ENCODE measurements around the gene URB2.
"Not testable (repeated sequence)": the region's sequence is repeated elsewhere in the genome, so short reads cannot be mapped to it uniquely, and the experiment has no call there.

DNA sequence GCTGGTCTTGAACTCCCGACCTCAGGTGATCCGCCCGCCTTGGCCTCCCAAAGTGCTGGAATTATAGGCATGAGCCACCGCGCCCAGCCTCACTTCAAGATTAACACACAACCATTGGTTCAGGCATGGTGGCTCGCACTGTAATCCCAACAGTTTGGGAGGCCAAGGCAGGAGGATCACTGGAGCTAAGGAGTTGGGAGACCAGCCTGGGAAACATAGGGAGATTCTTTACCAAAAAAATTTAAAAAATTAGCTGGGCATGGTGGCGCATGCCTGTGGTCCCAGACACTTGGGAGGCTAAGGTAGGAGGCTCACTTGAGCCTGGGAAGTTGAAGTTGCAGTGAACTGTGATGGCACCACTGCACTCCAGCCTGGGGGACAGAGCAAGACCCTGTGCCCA is 30.2 kb upstream of the URB2 start:
- TF ChIP-seq, protein P1, sequence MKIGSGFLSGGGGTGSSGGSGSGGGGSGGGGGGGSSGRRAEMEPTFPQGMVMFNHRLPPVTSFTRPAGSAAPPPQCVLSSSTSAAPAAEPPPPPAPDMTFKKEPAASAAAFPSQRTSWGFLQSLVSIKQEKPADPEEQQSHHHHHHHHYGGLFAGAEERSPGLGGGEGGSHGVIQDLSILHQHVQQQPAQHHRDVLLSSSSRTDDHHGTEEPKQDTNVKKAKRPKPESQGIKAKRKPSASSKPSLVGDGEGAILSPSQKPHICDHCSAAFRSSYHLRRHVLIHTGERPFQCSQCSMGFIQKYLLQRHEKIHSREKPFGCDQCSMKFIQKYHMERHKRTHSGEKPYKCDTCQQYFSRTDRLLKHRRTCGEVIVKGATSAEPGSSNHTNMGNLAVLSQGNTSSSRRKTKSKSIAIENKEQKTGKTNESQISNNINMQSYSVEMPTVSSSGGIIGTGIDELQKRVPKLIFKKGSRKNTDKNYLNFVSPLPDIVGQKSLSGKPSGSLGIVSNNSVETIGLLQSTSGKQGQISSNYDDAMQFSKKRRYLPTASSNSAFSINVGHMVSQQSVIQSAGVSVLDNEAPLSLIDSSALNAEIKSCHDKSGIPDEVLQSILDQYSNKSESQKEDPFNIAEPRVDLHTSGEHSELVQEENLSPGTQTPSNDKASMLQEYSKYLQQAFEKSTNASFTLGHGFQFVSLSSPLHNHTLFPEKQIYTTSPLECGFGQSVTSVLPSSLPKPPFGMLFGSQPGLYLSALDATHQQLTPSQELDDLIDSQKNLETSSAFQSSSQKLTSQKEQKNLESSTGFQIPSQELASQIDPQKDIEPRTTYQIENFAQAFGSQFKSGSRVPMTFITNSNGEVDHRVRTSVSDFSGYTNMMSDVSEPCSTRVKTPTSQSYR (CRISPR knock-in tag; IDR thresholded peaks at IDR 0.05), result not testable (repeated sequence)
- TF ChIP-seq CREB1 (CRISPR knock-in tag; IDR thresholded peaks at IDR 0.05); SP1 (CRISPR knock-in tag; conservative IDR thresholded peaks at IDR 0.05); ESRRA (CRISPR knock-in tag; IDR thresholded peaks at IDR 0.05; ENCODE audit: borderline replicate concordance); ETV6 (CRISPR knock-in tag; IDR thresholded peaks at IDR 0.05): not testable (repeated sequence)
- TF ChIP-seq, protein P2, sequence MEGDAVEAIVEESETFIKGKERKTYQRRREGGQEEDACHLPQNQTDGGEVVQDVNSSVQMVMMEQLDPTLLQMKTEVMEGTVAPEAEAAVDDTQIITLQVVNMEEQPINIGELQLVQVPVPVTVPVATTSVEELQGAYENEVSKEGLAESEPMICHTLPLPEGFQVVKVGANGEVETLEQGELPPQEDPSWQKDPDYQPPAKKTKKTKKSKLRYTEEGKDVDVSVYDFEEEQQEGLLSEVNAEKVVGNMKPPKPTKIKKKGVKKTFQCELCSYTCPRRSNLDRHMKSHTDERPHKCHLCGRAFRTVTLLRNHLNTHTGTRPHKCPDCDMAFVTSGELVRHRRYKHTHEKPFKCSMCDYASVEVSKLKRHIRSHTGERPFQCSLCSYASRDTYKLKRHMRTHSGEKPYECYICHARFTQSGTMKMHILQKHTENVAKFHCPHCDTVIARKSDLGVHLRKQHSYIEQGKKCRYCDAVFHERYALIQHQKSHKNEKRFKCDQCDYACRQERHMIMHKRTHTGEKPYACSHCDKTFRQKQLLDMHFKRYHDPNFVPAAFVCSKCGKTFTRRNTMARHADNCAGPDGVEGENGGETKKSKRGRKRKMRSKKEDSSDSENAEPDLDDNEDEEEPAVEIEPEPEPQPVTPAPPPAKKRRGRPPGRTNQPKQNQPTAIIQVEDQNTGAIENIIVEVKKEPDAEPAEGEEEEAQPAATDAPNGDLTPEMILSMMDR (IDR thresholded peaks at IDR 0.05), result not testable (repeated sequence)
- TF ChIP-seq, protein P3, sequence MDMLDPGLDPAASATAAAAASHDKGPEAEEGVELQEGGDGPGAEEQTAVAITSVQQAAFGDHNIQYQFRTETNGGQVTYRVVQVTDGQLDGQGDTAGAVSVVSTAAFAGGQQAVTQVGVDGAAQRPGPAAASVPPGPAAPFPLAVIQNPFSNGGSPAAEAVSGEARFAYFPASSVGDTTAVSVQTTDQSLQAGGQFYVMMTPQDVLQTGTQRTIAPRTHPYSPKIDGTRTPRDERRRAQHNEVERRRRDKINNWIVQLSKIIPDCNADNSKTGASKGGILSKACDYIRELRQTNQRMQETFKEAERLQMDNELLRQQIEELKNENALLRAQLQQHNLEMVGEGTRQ (CRISPR knock-in tag; IDR thresholded peaks at IDR 0.05), result not testable (repeated sequence)
- TF ChIP-seq, protein P4, sequence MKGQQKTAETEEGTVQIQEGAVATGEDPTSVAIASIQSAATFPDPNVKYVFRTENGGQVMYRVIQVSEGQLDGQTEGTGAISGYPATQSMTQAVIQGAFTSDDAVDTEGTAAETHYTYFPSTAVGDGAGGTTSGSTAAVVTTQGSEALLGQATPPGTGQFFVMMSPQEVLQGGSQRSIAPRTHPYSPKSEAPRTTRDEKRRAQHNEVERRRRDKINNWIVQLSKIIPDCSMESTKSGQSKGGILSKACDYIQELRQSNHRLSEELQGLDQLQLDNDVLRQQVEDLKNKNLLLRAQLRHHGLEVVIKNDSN (CRISPR knock-in tag; IDR thresholded peaks at IDR 0.05), result not testable (repeated sequence)

Data from WTC11 (cell line).